HG02840 (cell line): ENCODE data around the gene MBD4.
"Not testable (repeated sequence)": the region's sequence is repeated elsewhere in the genome, so short reads cannot be mapped to it uniquely, and the experiment has no call there.

Source experiments
- ATAC-seq: cut with Tn5 transposase; IDR thresholded peaks from one replicate; pipeline ENCODE4 v1.9.1; 2021; ENCODE audit warnings: mild to moderate bottlenecking, moderate library complexity, moderate number of reproducible peaks; ENCODE audit not compliant: unreplicated experiment, low FRiP score

Gene MBD4

DNA sequence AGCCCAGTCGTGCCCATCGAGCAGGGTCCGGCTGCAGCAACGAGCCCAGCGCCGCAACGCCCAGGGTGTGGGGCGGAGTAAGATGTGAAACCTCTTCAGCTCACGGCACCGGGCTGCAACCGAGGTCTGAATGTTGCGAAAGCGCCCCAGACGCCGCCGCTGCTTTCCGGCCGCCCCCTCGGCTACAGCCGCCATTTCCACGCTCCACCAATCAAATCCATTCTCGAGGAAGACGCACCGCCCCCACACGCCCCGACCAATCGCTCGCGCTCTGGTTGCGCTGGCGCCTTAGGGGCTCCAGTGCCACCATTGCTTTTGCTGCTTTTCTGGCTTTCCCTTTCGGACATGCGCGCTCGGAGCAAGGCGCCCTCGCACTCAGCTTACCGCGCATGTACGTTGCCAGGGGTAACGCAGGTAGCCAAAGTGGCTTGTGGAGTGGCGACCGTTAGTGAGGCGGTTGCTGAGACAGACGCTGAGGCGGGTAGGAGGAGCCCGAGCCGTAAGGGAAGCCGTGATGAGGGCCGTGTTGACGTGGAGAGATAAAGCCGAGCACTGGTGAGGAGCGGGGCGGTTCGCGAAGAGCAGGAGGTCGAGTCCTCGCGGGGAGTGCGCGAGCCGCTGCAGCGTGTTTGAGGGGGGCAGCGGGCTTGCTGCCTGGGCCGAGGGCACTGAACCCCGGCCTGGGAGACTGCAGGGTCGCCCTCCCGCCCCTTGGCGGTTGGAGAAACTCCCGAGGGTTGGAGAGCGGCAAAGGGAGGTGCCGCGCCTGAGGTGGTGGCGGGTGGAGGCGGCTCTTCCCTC lies at the start of gene MBD4, which contains the start of gene IFT122:
TSS of gene MBD4 (minus strand) at position 132 of the 801 bp plus-strand sequence. CDS start at position 17, 115 bp downstream.
TSS of gene IFT122 (plus strand) at position 408 of the 801 bp plus-strand sequence. CDS start at position 515, 107 bp downstream.
- ATAC-seq, result peak; percentile 90

DNA sequence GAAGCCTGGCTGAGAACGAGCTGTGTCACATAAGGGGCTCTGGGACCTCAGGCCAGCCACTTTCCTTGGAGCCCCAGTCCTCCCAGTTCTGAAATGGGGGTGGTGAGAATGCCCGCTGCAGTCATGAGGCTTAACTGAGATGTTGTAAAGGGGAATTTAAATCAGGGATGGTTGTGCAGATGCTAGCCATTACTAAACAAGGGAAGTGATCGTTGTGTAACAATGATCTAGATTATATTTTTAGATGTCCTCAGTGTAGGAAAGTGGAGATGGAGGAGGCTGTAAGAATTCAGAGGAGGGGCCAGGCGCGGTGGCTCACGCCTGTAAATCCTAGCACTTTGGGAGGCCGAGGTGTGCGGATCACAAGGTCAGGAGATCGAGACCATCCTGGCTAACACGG lies 49.5 kb upstream of the MBD4 start:
- ATAC-seq, result not testable (repeated sequence)

DNA sequence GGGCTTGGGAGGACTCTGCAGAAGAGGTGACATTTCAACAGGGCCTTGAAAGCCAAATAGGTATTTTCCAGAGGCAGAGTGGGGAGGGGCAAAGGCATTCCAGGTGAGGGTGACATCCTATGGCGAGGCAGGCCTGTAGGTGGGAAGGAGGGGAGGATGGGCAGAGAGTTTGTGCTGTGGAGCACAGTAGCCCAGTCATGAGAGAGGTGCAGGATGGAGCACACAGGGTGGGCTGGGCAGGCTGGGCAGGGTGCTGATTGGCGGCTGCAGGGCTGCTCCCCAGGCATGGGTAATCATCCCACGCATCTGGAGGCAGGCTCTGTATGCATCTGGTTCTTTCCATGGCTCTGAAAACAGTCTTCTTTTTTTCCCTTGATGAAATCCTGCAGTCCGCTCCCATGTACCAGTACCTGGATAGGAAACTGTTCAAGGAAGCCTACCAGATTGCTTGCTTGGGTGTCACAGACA lies 48.2 kb upstream of the MBD4 start:
- ATAC-seq, result not testable (repeated sequence)

DNA sequence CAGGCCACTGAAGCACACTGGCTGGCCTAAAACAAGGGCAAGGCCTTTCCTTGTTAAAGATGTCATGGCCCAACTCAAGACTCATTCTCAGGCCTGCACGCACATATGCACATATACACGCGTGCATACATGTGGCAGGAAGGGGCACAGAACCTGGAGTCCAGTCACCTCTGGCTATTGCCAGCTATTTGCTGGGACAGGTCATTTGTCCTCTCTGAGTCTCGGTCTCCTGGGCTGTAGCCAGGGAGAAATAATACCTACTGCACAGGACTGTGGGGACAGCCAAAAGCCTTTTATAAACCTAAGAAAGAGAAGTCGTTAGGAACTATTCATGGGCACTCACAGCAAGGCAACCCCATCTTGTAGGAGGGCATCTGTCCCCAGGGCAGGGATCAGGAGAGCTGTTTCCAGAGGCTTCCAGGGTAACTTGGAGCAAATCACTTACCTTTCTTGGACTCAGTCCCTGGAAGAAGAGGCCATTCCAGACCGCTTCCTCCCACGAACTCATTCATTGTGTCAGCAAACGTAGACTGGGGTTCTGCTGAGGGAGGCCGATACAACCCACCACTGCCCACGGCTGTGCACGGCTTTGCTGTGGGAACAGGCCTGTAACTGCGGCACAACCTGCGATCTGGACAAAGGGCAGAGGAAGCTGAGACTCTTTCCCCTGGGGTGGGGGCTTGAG lies 47.6 kb upstream of the MBD4 start:
- ATAC-seq, result no peak

DNA sequence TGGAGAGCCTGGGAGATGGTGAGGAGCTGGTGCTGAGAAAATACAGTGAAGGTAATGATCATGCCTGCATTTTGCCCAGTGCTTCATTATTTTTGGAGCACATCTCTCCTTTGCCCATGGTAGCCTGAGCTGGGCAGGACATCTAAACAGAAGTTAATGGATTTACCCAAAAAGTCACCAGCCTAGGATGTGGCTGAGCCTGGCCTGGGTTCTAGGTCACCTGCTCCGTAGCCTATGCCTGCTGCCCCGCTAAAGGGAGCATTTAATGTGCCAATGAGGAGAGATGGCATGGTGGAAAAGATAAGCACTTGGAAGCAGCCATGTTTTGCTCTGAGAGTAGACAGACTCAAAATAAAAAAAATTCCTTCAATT lies 46.9 kb upstream of the MBD4 start:
- no peak for ATAC-seq

DNA sequence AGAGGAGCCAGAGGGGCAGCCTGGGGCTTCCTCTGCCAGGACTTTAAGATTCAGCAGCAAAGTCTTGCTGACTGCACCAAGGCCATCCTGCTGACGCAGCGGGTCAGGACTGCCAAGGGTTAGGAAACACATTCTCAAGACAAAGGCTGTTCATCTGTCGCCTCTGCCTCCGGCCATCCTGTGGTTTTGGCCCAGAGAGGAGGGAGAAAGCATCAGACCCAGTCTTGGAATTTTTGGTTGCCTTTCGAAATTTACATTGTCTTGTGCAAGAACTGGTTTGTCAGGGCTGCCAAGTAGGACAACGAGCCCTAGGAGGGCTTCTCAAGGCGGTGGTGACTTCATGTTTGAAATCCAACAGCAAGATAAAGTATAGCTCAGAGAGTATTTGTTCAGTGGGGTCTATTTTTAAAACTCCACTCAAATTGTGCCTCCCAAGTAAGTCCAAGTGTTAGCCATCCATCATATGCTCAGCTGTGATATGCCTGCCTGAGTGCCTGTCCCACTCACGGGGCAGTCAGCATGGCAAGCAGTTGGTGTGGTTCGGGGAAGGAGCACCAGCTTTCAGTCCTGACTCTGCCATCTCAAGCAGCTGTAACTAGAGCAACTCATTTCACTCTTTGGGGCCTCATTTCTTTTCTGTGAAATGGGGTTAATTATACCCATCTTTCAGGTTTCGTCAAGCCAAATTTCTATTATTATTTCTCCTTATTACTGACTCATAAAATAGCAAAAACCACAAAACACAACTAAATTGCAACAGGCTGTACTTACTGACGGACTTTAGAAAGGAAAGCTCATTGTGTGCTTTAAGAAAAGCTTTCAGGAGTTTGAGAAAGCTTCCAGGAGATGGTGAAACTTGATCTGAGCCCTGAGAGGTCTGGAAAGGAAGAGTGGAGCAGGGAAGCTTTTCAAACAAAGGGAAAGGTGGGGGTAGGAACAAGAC lies 46.2 kb upstream of the MBD4 start:
- no peak for ATAC-seq

DNA sequence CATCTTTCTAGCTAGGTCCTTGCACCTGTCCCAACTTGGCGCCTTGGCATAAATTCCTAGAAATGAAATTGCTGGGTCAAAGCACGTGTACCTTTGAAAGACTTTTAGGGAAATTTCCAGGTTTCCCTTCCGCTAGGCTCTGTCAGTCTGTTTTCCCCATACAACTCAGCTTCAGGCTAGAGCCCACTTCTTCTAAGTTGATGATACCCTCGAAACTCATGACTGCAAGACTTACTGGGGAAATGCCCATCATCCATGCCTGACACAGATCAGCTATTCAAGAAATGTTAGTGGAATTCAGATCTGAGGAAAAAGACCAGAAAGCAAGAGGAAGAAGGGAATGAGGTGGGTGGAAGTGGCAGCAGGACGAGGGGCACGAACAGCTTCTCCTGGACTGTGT lies 45.4 kb upstream of the MBD4 start:
- ATAC-seq, result not testable (repeated sequence)

DNA sequence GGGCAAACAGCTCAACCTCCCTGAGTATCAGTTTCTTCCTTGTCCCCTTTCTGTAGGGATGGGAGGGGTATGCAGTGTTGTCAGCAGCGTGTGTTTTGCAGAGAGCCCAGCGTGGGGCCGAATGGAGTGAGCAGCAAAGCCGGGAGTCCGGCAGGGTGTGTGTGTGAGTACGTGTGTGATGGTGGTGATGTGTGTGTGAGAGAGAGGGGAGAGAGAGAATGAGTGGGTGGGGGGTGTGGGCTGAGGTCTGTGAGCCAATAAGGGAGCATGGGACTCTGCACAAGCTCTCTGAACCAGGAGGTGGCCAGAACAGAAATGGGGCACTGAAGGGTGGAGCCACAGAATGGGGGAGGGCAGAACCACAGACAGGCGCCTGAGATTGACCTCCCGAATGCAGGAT lies 44.1 kb upstream of the MBD4 start:
- no peak for ATAC-seq

DNA sequence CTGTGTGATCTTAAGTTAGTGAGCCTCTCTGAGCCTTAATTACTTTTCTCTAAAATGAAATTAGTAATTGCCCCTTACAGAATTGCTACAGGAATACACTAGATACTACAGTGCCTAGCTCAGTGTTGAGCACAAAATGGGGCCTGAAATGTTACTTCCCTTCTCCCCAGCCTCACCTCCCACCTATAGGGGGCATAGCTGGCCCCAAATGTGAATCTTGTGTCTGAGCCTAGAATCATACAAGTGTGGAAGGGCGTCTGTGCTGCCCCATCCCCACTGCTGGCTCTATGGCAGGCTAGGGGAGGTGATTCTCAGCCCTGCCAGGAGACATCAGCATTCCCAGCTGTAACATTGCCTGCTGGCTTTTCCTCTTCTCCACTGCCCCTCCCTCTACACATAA lies 43.0 kb upstream of the MBD4 start:
- ATAC-seq, result no peak

DNA sequence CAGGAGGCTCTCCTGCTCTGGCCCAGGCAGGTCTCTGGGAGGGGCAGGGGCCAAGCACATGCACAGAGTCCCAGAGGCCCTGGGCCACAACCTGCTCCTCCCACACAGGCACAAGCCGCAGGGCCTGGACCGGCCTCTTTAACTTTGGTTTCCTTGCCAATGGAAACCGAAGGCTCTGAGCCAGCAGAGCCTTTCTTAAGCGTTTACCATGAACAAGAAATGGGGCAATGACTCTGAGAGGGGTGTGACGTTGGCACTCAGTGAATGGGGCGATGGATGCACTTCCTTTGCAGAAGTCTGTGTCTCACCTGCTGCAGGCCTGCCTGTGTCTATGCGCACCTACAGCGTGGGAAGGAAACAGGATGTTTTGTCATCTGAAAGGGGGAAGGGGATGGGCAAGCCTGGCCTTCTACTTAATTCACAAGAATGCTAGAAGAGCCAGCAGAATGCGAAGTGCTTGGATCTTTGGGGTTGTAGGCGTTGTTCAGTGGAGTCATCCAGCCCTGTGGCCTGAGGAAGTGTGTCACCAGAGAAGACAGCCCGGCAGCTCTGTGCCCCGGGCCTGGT lies 42.1 kb upstream of the MBD4 start:
- ATAC-seq, result no peak

DNA sequence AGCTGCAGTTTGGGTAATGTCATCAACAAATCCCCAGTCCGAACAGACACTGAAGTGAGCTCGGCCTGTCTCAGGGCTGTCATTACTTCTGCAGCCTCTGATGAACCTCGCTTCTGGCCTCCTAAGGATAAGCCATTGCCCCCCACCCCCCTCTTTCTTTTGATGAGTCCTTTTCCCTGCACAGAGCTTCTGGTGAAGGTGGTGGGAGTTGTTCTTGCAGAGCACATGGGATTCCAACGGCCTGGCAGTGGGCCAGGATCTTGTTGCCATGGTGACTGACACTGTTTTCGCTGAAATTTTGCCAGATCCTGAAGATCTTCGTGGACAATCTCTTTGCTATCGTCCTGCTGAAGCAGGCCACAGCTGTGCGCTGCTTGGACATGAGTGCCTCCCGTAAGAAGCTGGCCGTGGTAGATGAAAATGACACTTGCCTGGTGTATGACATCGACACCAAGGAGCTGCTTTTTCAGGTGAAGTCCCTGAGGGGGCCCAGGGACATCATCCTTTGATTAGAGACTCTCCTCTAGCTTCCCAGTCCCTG lies 41.5 kb upstream of the MBD4 start:
- ATAC-seq, result not testable (repeated sequence)

DNA sequence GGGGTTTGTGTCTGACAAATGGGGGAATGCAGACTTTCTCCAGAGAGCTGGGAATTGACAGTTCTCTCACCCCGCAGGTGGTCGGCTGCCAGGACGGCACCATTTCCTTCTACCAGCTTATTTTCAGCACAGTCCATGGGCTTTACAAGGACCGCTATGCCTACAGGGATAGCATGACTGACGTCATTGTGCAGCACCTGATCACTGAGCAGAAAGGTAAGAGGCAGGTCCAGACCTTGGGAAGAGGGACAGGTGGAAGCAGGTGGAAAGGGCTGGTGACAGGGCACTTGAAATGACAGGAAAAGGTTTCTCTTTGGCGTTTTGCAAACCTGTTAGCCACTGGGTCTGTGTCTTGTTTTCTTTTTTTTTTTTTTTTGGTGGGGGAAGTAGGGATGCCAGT lies 36.8 kb upstream of the MBD4 start:
- no peak for ATAC-seq

DNA sequence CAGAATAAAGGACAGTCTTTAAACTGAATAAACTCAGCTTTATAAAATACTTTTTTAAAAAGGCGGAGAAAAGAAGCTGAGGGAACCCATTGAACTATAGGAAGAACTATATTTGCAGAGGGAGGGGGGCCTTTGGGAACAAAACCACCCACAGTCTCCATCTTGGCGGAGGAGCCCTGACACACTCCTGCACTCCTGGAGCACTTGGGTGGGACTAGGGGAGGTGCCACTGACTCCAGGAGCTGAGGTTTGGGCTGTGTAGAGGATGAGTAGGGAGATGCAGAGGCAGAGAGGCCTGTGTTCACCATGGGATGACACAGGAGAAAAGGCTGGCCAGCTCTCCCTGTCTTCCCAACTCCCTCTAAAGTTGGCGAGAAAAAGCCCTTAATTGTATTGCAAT lies 36.1 kb upstream of the MBD4 start:
- ATAC-seq, result no peak

DNA sequence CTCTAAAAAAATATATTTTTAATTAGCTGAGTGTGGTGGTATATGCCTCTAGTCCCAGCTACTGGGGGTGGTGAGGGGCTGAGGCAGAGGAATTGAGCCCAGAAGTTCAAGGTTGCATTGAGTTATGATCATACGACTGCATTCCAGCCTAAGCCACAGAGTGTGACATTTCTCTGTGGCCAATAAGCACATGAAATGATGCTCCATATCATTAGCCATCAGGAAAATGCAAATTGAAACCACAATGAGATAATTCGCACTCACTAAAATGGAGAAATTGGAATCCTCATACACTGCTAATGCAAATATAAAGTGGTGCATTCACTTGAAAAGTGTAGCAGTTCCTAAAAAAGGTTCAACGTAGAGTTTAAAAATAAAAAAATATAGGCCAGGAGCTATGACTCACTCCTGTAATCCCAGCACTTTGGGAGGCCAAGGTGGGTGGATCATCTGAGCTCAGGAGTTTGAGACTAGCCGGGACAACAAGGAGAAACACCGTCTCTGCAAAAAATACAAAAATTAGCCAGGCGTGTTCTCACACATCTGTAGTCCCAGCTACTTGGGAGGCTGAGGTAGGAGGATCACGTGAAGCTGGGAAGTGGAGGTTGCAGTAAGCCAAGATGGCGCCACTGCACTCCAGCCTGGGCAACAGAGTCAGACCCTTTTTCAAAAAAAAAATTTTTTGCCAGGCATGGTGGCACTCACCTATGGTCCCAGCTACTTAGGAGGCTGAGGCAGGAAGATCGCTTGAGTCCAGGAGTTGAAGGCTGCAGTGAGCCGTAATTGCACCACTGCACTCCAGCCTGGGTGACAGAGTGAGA lies 35.4 kb upstream of the MBD4 start:
- ATAC-seq, result no peak

DNA sequence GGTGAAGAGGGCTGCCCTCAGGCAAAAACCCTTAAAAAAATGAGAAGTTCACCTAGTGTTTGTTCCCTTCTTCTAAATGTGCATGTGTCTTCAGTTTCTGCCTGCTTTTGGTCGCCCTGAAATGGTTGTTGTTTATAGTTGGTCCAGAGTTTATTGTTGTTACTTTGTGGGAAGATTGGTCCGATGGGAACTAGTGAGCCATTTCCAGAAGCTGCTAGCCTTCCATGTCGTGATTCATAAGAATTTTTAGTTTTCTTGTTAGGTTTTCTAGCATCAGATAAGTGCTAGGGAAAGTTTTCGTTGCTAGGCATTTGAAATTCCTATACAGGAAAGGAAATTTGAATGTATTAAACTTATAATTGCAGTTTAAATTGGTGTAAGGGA lies 34.0 kb upstream of the MBD4 start:
- no peak for ATAC-seq

DNA sequence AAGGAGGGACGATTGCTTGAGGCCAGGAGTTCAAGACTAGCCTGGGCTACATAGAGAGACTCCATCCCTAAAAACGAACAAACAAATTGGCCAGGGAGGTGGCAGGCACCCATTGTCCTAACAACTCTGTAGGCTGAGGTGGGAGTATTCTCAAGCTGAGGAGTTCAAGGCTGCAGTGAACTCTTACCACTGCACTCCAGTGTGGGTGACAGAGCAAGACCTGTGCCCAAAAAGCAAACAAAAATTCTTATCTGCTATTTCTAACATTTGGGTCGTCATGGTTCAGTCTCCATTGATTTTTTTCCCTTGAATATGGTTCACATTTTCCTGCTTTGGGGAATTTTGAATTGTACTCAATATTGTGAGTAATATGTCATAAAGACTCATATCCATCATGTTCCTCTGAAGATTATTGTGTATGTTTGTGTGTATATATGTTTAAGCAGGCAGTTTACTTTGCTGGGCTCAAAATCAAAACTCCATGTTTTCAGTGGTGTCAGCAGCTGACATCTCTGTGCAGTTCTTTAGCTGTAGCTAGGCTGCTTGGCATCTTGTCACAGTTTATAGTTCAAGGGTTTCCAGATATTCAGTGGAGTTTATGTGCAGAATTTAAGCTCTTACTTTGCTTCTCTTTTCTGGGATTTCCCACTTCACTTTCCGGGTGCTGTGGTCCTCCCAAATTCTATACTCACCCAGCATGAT lies 33.5 kb upstream of the MBD4 start:
- ATAC-seq, result no peak

DNA sequence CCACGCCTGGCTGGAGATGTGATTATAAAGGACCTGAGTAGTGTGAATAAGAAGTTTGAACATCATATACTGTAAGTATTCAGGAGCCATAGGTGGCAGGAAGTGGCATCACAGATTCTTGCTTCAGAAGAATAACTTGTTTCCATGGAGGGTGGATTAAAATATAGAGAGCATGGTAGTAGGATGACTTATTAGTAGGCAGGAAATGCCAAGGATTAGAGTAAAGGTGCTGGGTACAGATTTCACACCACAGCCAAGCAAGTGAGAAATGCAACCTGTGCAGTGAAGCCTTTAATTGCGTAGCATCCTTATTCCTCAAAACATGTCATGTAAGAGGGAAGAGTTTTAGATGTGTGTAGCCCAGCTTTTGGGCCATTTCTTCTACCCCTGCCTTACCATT lies 31.1 kb upstream of the MBD4 start:
- no peak for ATAC-seq

DNA sequence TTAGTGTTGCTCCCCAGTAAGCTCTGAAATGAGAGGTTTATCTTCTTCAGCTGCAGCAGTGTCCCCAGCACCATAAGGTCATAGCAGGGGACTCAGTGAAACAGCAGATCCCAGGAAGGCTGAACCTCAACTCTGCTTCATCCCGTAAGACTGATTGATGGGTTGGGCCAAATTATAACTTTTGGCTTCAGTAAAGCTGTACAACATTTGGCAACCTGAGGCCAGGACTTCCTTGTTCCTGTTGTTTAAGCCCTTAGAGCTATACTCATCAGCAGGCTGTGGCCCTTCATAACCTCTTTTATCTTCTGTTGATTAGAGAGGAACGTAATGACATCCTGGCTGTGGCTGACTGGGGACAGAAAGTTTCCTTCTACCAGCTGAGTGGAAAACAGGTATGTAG lies 29.3 kb upstream of the MBD4 start:
- no peak for ATAC-seq

DNA sequence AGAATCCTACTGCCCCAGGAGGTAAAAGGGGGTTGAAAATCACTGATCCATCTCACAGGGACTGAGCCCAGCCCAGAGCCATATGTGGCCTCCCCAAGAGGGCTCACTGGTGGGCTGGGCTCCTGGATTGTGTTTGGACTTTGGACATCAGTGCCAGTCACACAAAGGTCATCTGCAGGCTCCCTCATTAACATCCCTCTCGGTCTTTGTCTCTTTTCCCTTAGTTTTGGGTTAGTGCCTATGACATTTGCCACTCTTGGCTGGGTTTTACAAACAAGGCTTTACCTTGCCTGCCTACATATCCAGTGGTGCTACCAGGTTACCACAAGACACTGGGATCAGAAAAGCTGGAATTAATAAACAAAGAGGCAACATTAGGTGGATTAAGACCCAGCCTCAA lies 28.2 kb upstream of the MBD4 start:
- no peak for ATAC-seq
